ENCODE data around the gene THBD. TPM values are rescaled to one million over a fixed set of nuclear protein-coding genes. Genes with fewer than 3 reads are reported as not detected.

THBD gene
- total and polyA plus RNA-seq, 10 donors = 7.2 to 255 (median 61.4) TPM

- Histone ChIP-seq H3K9me3 (no peaks in the 10 kb centered on the region), H3K27me3 (replicated peaks in 1 of 7) (no peaks in the 10 kb centered on the region), H3K27ac (no peak overlapping the region), H3K4me1 (peaks cover 0 to 39% (median 20%) of the 10 kb centered on the region in 6 donors), H3K36me3 (peaks cover 0 to 46% (median 0%) of the 10 kb centered on the region in 6 donors), H3K4me3 (no peak overlapping the region)
- no peak for DNase-seq
- 86 to 94% (median 91%) methylated on average over 5 of the region's 5 CpGs for WGBS, 5 donors
- intact Hi-C loops (cut with DNase I; ENCODE audit: low total_unique reads) = no loop called here
- TF ChIP-seq CTCF (IDR thresholded peaks at IDR 0.05 in 8 of 11, conservative IDR thresholded peaks at IDR 0.05 in 3 of 11) (no peak), POLR2A (IDR thresholded peaks at IDR 0.05) (no peak), POLR2AphosphoS5 (IDR thresholded peaks at IDR 0.05) (no peak)
These were observed 29.0 kb upstream of the THBD start for GRCh38 chr20:23078351-23079015.

GRCh38 chr20:23077277-23077676, 27.8 kb upstream of the THBD start:
- Histone ChIP-seq H3K27ac (no peak overlapping the region), H3K4me3 (no peak overlapping the region), H3K4me1 (peaks cover 0 to 27% (median 8%) of the 10 kb centered on the region in 6 donors), H3K36me3 (peaks cover 0 to 46% (median 0%) of the 10 kb centered on the region in 6 donors), H3K27me3 (replicated peaks in 1 of 7) (no peaks in the 10 kb centered on the region), H3K9me3 (no peaks in the 10 kb centered on the region)
- WGBS, 5 donors = 73 to 85% (median 80%) methylated on average over 4 of the region's 4 CpGs
- intact Hi-C loops (cut with DNase I; ENCODE audit: low total_unique reads) = no loop called here
- TF ChIP-seq CTCF (IDR thresholded peaks at IDR 0.05 in 8 of 11, conservative IDR thresholded peaks at IDR 0.05 in 3 of 11) (no peak), POLR2AphosphoS5 (IDR thresholded peaks at IDR 0.05) (no peak), POLR2A (IDR thresholded peaks at IDR 0.05) (no peak)
- DNase-seq = no peak

- no peaks in the 10 kb centered on the region for H3K9me3 ChIP-seq
- no peak overlapping the region for H3K27ac ChIP-seq
- intact Hi-C loops (cut with DNase I; ENCODE audit: low total_unique reads) = no loop called here
- H3K4me1 ChIP-seq = no peaks in the 10 kb centered on the region
- H3K4me3 ChIP-seq = no peak overlapping the region
- TF ChIP-seq CTCF (IDR thresholded peaks at IDR 0.05 in 8 of 11, conservative IDR thresholded peaks at IDR 0.05 in 3 of 11) (no peak), POLR2AphosphoS5 (IDR thresholded peaks at IDR 0.05) (no peak), POLR2A (IDR thresholded peaks at IDR 0.05) (no peak)
- DNase-seq = no peak
- 79 to 94% (median 88%) methylated on average over 3 of the region's 3 CpGs for WGBS, 5 donors
- peaks cover 0 to 16% (median 0%) of the 10 kb centered on the region in 6 donors for H3K36me3 ChIP-seq
- H3K27me3 ChIP-seq (replicated peaks in 1 of 7) = no peaks in the 10 kb centered on the region
These were observed 24.6 kb upstream of the THBD start for GRCh38 chr20:23074052-23074451.

GRCh38 chr20:23072892-23073586, 23.6 kb upstream of the THBD start:
- peaks cover 0 to 10% (median 0%) of the 10 kb centered on the region in 6 donors for H3K36me3 ChIP-seq

More at GRCh38 chr20:23072892-23073586, 23.6 kb upstream of the THBD start:
- TF ChIP-seq POLR2AphosphoS5 (IDR thresholded peaks at IDR 0.05) (no peak), POLR2A (IDR thresholded peaks at IDR 0.05) (no peak), CTCF (IDR thresholded peaks at IDR 0.05 in 8 of 11, conservative IDR thresholded peaks at IDR 0.05 in 3 of 11) (no peak)
- DNase-seq = no peak
- WGBS, 5 donors = 76 to 84% (median 82%) methylated on average over 11 of the region's 11 CpGs
- intact Hi-C loops (cut with DNase I; ENCODE audit: low total_unique reads) = no loop called here
- no peak overlapping the region for H3K27ac ChIP-seq
- H3K4me3 ChIP-seq = no peak overlapping the region
- H3K9me3 ChIP-seq = no peaks in the 10 kb centered on the region
- no peaks in the 10 kb centered on the region for H3K4me1 ChIP-seq
- no peaks in the 10 kb centered on the region for H3K27me3 ChIP-seq (replicated peaks in 1 of 7)

Measured in spleen (tissue), 11 donors.